SU-DHL-6 (cell line): ENCODE measurements around the gene DKKL1.
A peak's percentile ranks its signal among the peaks of the same experiment; 100 is the strongest.

Experiments
- H2AFZ ChIP-seq: fragments of 200-600 bp; sonication (generic); 2 replicates; pipeline ENCODE4 v1.6.1; 2014; ENCODE audit warnings: low read depth, mild to moderate bottlenecking, moderate library complexity, mixed read lengths, antibody characterized with exemption, low read length; ENCODE audit not compliant: severe bottlenecking
- H3F3A ChIP-seq: fragments of 200-600 bp; shearing (Covaris generic); 2 replicates; pipeline ENCODE4 v1.6.0; 2016; ENCODE audit warnings: antibody characterized with exemption, mild to moderate bottlenecking; ENCODE audit not compliant: insufficient read depth
- H3K27ac ChIP-seq: fragments of 200-600 bp; sonication (generic); 2 replicates; pipeline ENCODE4 v1.5.1; 2016; ENCODE audit warnings: low read depth, mild to moderate bottlenecking, low read length, moderate library complexity, mixed read lengths
- H3K27me3 ChIP-seq: fragments of 200-600 bp; sonication (generic), shearing (Covaris generic); 2 replicates; pipeline ENCODE4 v1.6.0; 2014; ENCODE audit warnings: mild to moderate bottlenecking, low read length
- H3K36me3 ChIP-seq: fragments of 200-600 bp; sonication (generic); 2 replicates; pipeline ENCODE4 v1.6.1; 2014; ENCODE audit warnings: mild to moderate bottlenecking, low read length, mixed read lengths
- H3K4me2 ChIP-seq: fragments of 300-600, 200-600 bp; shearing (Covaris generic), sonication (generic); 2 replicates; pipeline ENCODE4 v1.6.0; 2014; ENCODE audit warnings: low read length, low read depth, mild to moderate bottlenecking; ENCODE audit not compliant: poor library complexity, severe bottlenecking
- H3K4me3 ChIP-seq: fragments of 200-600 bp; sonication (generic); 2 replicates; pipeline ENCODE4 v1.5.1; 2014; ENCODE audit warnings: antibody characterized with exemption, low read length, mild to moderate bottlenecking, mixed read lengths; ENCODE audit not compliant: insufficient read depth, poor library complexity, severe bottlenecking
- H3K79me2 ChIP-seq: fragments of 200-600 bp; sonication (generic); 2 replicates; pipeline ENCODE4 v1.6.1; 2014; ENCODE audit warnings: mild to moderate bottlenecking, low read length, moderate library complexity; ENCODE audit not compliant: insufficient read depth
- H3K9ac ChIP-seq: fragments of 200-600 bp; sonication (generic); 2 replicates; pipeline ENCODE4 v1.7.0; 2014; ENCODE audit warnings: mild to moderate bottlenecking, low read length
- H3K9me2 ChIP-seq: fragments of 200-600 bp; sonication (generic); replicated peaks from 2 replicates; pipeline ENCODE4 v1.6.1; 2014; ENCODE audit warnings: low read length; ENCODE audit not compliant: insufficient read depth
- H3K9me3 ChIP-seq: fragments of 200-600 bp; sonication (generic); 2 replicates; pipeline ENCODE4 v1.6.1; 2014; ENCODE audit warnings: low read length, mixed read lengths; ENCODE audit not compliant: insufficient read depth
- H4K20me1 ChIP-seq: fragments of 200-600 bp; sonication (generic); 2 replicates; pipeline ENCODE4 v1.6.1; 2014; ENCODE audit warnings: low read depth, mild to moderate bottlenecking, antibody characterized with exemption, low read length, moderate library complexity, mixed read lengths
- EZH2phosphoT487 ChIP-seq: fragments of 200-600 bp; sonication (generic), shearing (Covaris generic); conservative IDR thresholded peaks from 2 replicates; pipeline ENCODE4 v1.6.1; 2018; ENCODE audit warnings: mild to moderate bottlenecking, antibody characterized with exemption, low read length, moderate library complexity, mixed read lengths
- TF ChIP-seq, protein P1 (sequence below): fragments of 200-600 bp; sonication (generic); IDR thresholded peaks from one replicate; pipeline ENCODE4 v1.5.1; 2017; ENCODE audit warnings: antibody characterized with exemption, mild to moderate bottlenecking, low read length, moderate library complexity; ENCODE audit not compliant: insufficient read depth, poor library complexity, severe bottlenecking

Gene DKKL1

DNA sequence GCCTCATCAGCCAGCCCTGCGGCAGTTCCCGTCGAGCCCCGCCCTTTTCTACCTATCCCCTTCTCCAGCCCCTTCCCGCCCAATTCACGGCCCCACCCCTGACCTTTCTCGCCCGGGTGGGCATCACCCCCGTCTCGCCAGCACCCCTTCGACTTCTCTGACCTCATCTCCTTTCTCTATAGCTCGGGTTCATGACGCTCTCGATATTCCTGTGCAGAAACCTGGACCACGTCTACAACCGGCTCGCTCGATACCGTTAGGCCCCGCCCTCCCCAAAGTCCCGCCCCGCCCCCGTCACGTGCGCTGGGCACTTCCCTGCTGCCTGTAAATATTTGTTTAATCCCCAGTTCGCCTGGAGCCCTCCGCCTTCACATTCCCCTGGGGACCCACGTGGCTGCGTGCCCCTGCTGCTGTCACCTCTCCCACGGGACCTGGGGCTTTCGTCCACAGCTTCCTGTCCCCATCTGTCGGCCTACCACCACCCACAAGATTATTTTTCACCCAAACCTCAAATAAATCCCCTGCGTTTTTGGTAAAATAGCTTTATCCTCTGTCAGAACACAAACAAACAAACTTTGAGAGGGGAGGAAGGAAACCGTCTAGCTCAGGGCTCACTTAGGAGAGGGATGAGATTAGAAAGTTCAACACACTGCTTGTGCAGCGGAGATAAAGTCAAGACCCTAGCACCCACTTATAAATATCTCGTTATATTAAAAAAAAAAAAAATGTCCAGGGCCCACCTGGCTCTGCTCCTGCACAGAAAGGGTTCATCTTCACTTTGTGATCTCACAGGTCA is 23.4 kb upstream of the DKKL1 start:
- no peaks in the 10 kb centered on the region for H4K20me1 ChIP-seq
- H3K9ac ChIP-seq, result peak overlapping the region; percentile 41; the same call in 1 of the 2 replicates
- no peaks in the 10 kb centered on the region for H3K9me3 ChIP-seq
- H3K4me2 ChIP-seq, result peak overlapping the region; percentile 88
- H3K36me3 ChIP-seq, result peaks cover 15% of the 10 kb centered on the region
- H3K27me3 ChIP-seq, result no peaks in the 10 kb centered on the region
- peaks cover 44% of the 10 kb centered on the region for H3F3A ChIP-seq
- peak overlapping the region; percentile 89 for H3K27ac ChIP-seq
- H2AFZ ChIP-seq, result no peak overlapping the region
- TF ChIP-seq, protein P1, sequence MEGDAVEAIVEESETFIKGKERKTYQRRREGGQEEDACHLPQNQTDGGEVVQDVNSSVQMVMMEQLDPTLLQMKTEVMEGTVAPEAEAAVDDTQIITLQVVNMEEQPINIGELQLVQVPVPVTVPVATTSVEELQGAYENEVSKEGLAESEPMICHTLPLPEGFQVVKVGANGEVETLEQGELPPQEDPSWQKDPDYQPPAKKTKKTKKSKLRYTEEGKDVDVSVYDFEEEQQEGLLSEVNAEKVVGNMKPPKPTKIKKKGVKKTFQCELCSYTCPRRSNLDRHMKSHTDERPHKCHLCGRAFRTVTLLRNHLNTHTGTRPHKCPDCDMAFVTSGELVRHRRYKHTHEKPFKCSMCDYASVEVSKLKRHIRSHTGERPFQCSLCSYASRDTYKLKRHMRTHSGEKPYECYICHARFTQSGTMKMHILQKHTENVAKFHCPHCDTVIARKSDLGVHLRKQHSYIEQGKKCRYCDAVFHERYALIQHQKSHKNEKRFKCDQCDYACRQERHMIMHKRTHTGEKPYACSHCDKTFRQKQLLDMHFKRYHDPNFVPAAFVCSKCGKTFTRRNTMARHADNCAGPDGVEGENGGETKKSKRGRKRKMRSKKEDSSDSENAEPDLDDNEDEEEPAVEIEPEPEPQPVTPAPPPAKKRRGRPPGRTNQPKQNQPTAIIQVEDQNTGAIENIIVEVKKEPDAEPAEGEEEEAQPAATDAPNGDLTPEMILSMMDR, result no peak
- no peak for TF ChIP-seq EZH2phosphoT487
- no peaks in the 10 kb centered on the region for H3K9me2 ChIP-seq
- H3K4me3 ChIP-seq, result peak overlapping the region; percentile 17
- peaks cover 26% of the 10 kb centered on the region for H3K79me2 ChIP-seq

DNA sequence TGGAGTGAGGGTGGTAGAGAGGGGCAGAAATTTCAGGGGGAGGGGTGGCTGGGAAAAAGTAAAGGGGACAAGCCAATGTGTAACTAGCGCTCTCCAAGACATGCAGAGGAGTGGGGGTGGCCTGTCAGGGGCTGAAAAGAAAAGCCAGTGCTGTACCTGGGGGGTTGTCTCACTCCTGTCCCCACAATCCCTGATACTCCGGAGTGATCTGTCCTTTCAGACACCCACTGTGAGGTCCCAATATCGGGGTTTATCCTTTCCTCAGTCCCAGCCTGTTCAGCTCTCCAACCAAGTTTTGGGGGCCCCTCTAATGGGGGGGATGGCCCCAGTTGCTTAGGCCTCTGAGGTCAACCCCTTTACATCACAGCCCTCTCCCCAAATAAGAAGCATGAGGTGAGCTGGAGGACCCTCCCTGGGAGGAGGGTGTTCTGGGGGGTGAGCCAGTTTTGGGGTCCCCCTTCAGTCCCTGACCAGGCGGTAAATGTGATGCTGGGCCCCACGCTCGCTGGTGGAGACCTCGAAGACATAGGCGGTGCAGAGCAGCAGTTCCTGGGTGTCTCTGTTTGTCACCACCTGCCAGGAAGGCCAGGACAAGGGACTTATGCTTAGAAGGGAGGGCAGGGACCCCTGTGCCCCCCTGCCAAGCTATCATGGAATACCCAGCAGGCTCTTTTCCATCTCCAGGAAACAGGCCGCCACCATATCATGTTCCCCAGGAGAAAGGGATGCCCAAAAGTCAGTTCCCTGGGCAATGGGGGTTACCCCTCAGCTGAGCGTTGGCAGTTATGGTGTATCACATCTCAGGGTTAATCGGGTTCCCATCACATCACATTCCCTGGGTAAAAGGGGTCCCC is 22.6 kb upstream of the DKKL1 start:
- H3K9ac ChIP-seq, result no peak overlapping the region
- peaks cover 41% of the 10 kb centered on the region for H3F3A ChIP-seq
- no peak overlapping the region for H3K4me3 ChIP-seq
- no peaks in the 10 kb centered on the region for H3K9me2 ChIP-seq
- H3K9me3 ChIP-seq, result no peaks in the 10 kb centered on the region
- no peak for TF ChIP-seq EZH2phosphoT487
- TF ChIP-seq, protein P1, result no peak
- H3K27me3 ChIP-seq, result no peaks in the 10 kb centered on the region
- peak overlapping the region; percentile 89 for H3K27ac ChIP-seq
- H2AFZ ChIP-seq, result no peak overlapping the region
- peak overlapping the region; percentile 88 for H3K4me2 ChIP-seq
- H3K79me2 ChIP-seq, result peaks cover 18% of the 10 kb centered on the region
- peaks cover 15% of the 10 kb centered on the region for H3K36me3 ChIP-seq
- no peaks in the 10 kb centered on the region for H4K20me1 ChIP-seq

DNA sequence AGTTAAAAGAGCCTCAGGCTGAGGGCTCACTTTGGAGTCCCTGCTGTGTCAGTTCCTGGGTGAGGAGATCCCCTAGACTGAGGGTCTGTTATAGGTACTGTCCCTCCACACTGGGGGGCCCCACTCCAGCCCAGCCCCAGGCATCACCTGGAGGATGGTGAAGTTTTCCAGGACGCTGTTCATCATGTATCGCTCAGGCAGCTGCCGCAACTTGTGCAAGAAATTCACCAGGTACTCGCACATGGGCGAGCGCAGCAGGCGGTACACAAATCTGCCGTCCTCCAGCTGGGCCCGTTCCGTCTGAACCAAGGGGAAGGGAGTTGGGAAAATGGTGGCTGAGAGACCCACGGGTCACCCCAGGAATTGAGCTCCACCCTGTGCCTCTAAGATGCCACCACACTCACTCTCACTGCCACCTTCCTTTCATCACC is 21.4 kb upstream of the DKKL1 start:
- TF ChIP-seq, protein P1, result no peak
- no peak for TF ChIP-seq EZH2phosphoT487
- H3F3A ChIP-seq, result peaks cover 31% of the 10 kb centered on the region

More for the DNA sequence above, 21.4 kb upstream of the DKKL1 start:
- Histone ChIP-seq H3K9me2 (no peaks in the 10 kb centered on the region), H3K4me2 (no peak overlapping the region), H3K36me3 (peaks cover 7% of the 10 kb centered on the region), H2AFZ (no peak overlapping the region), H3K79me2 (peaks cover 6% of the 10 kb centered on the region; the same call in 1 of the 2 replicates), H3K4me3 (no peak overlapping the region), H3K9me3 (no peaks in the 10 kb centered on the region), H3K9ac (no peak overlapping the region), H3K27ac (no peak overlapping the region), H3K27me3 (no peaks in the 10 kb centered on the region), H4K20me1 (no peaks in the 10 kb centered on the region)
